Measurements from ENCODE around the gene MTSS2.

- TF ChIP-seq CTCF (IDR thresholded peaks at IDR 0.05; ENCODE audit: poor library complexity) (no peak), EZH2 (IDR thresholded peaks at IDR 0.05; ENCODE audit: borderline replicate concordance) (no peak), EZH2phosphoT487 (IDR thresholded peaks at IDR 0.05; ENCODE audit: low read depth, severe bottlenecking, unreplicated experiment) (no peak)
These were observed 41.1 kb upstream of the MTSS2 start for GRCh38 chr16:70726892-70727361.

Measured in hepatocyte (in vitro differentiated cells).